K562 (cell line): ENCODE measurements around the gene LMO2. TPM values are rescaled to one million over a fixed set of nuclear protein-coding genes. Genes with fewer than 3 reads are reported as not detected.

Experiments used
- ATAC-seq: fragments of 200-7000 bp; cut with Tn5 transposase; 3 replicates; pipeline ENCODE4 v1.9.1; 2020; ENCODE audit warnings: moderate library complexity
- BruUV-seq: library from RNA; stranded (reverse); fragments of 400-500 nt; replicated peaks from 2 replicates; lab custom pipeline; 2021; lab: Mats Ljungman, UMichigan
- CTCF ChIA-PET: fragments of 300-600 bp; formaldehyde crosslinking; extraction: SDS; loops from one replicate; lab custom pipeline; 2021; ENCODE audit warnings: low intra/inter-chr PET ratio; lab: Yijun Ruan, JAX
- POLR2A ChIA-PET: fragments of 300-600, 350-650 bp; sonication (Branson Sonifier 250); formaldehyde crosslinking; extraction: SDS; loops from one replicate; lab custom pipeline; 2021; ENCODE audit warnings: antibody characterized with exemption, inconsistent platforms; lab: Yijun Ruan, JAX
- DNase-seq, 4 experiments: peaks; one replicate each; pipeline versions ENCODE4 v3.0.0 to v3.0.0-alpha.2; 2011 to 2018; ENCODE audit warnings: low spot score in 3 of 4, mixed read lengths in 3 of 4; ENCODE audit errors: extremely low read depth in 1 of 4
- FAIRE-seq: peaks from 2 replicates; lab custom pipeline; 2011; peaks lifted over from hg19 to GRCh38; lab: Jason Lieb, UNC
- H2AFZ ChIP-seq: 2 replicates; pipeline ENCODE4 v1.6.0; 2011; ENCODE audit warnings: low read depth, low read length, control low read depth, inconsistent platforms
- H3K27ac ChIP-seq: fragments of 200-600 bp; 3 replicates; pipeline ENCODE4 v1.8.0; 2011; ENCODE audit warnings: low read depth, mild to moderate bottlenecking, control low read depth, inconsistent platforms, low read length, moderate library complexity, mixed read lengths; ENCODE audit errors: extremely low read depth
- H3K27me3 ChIP-seq, 2 experiments: fragments of 300-600 bp in 1 of 2; 2 replicates in 1 of 2; 3 replicates in 1 of 2; pipeline versions ENCODE4 v1.6.0 to v1.8.0; 2011; ENCODE audit warnings: inconsistent platforms in 2 of 2, low read length in 2 of 2, mild to moderate bottlenecking in 1 of 2, mixed read lengths in 1 of 2, moderate library complexity in 1 of 2; ENCODE audit not compliant: control insufficient read depth in 2 of 2, insufficient read depth in 2 of 2
- H3K36me3 ChIP-seq: fragments of 300-600 bp; 3 replicates; pipeline ENCODE4 v1.8.0; 2011; ENCODE audit warnings: mild to moderate bottlenecking, low read length, inconsistent platforms; ENCODE audit not compliant: control insufficient read depth, insufficient read depth
- H3K4me1 ChIP-seq, 2 experiments: fragments of 200-600 bp in 1 of 2; replicated peaks in 1 of 2; 2 replicates in 1 of 2; 3 replicates in 1 of 2; pipeline versions ENCODE4 v1.5.1 to v1.8.0; 2011; ENCODE audit warnings: inconsistent platforms in 2 of 2, low read length in 2 of 2, mild to moderate bottlenecking in 1 of 2, mixed read lengths in 1 of 2, moderate library complexity in 1 of 2; ENCODE audit not compliant: control insufficient read depth in 2 of 2, insufficient read depth in 2 of 2
- H3K4me2 ChIP-seq: 2 replicates; pipeline ENCODE4 v1.6.1; 2011; ENCODE audit warnings: low read length, control low read depth, inconsistent platforms, mixed read lengths; ENCODE audit not compliant: insufficient read depth
- H3K4me3 ChIP-seq: fragments of 200-600 bp; sonication (generic), shearing (Covaris generic); 2 replicates; pipeline ENCODE4 v1.5.1; 2016; ENCODE audit warnings: control low read depth, inconsistent platforms
- H3K79me2 ChIP-seq: fragments of 200-600 bp; 3 replicates; pipeline ENCODE4 v1.8.0; 2011; ENCODE audit warnings: low read length, inconsistent platforms; ENCODE audit not compliant: control insufficient read depth, insufficient read depth
- H3K9ac ChIP-seq, 2 experiments: 2 replicates each; pipeline versions ENCODE4 v1.6.0 to v1.6.1; 2011; ENCODE audit warnings: low read depth in 2 of 2, low read length in 2 of 2, control low read depth in 1 of 2, inconsistent platforms in 1 of 2, mild to moderate bottlenecking in 1 of 2, mixed read lengths in 1 of 2; ENCODE audit not compliant: insufficient read depth in 1 of 2
- H3K9me1 ChIP-seq: one replicate; pipeline ENCODE4 v1.6.0; 2011; ENCODE audit warnings: inconsistent platforms, mild to moderate bottlenecking, low read length, moderate library complexity; ENCODE audit not compliant: control insufficient read depth, insufficient read depth
- H3K9me3 ChIP-seq: replicated peaks from 2 replicates; pipeline ENCODE4 v1.5.1; 2011; ENCODE audit warnings: low read depth, low read length, inconsistent platforms; ENCODE audit not compliant: control insufficient read depth, insufficient read depth
- H4K20me1 ChIP-seq: replicated peaks from 2 replicates; pipeline ENCODE4 v1.6.1; 2011; ENCODE audit warnings: low read length, inconsistent platforms, mixed read lengths; ENCODE audit not compliant: control insufficient read depth, insufficient read depth
- BCOR ChIP-seq: fragments of 450-650 bp; IDR thresholded peaks from 2 replicates; pipeline ENCODE4 v1.6.1; 2016
- PTTG1 ChIP-seq: fragments of 450-650 bp; IDR thresholded peaks from 2 replicates; pipeline ENCODE4 v1.6.1; 2016; ENCODE audit warnings: low read depth, mild to moderate bottlenecking, missing genetic modification characterization, missing compliant biosample characterization
- RBM25 ChIP-seq: fragments of 200-400 bp; formaldehyde crosslinking; IDR thresholded peaks from 2 replicates; pipeline ENCODE4 v1.6.1; 2018; ENCODE audit warnings: low read length, low read depth, moderate library complexity; ENCODE audit not compliant: severe bottlenecking
- SREBF2 ChIP-seq: sonication (generic); formaldehyde crosslinking; IDR thresholded peaks from 2 replicates; pipeline ENCODE4 v1.4.0; 2020; ENCODE audit warnings: mild to moderate bottlenecking, missing genetic modification reagents
- ZFP36 ChIP-seq: fragments of 150-350 bp; IDR thresholded peaks from 2 replicates; pipeline ENCODE4 v1.6.1; 2018; ENCODE audit warnings: low read length, low read depth; ENCODE audit not compliant: partially characterized antibody
- ZNF217 ChIP-seq: sonication (generic); formaldehyde crosslinking; IDR thresholded peaks from 2 replicates; pipeline ENCODE4 v1.8.0; 2022; ENCODE audit warnings: mild to moderate bottlenecking, missing genetic modification reagents
- WGBS: fragments of 100-300 bp; shearing (Covaris generic); methylation state at CpG from one replicate; pipeline ENCODE4 v1.1.6; 2016; ENCODE audit warnings: low coverage, mixed read lengths; ENCODE audit not compliant: insufficient coverage; ENCODE audit errors: missing lambda C conversion rate; 5-methylcytosine and 5-hydroxymethylcytosine counted together
- in situ Hi-C: fragments of 300-500 bp; cut with MboI; formaldehyde crosslinking; loops from 4 replicates; pipeline ENCODE4 v1.15.0; 2018; ENCODE audit warnings: inconsistent platforms, mixed read lengths
- intact Hi-C: fragments of 100-400 bp; cut with micrococcal nuclease; formaldehyde crosslinking; loops from 2 replicates; pipeline ENCODE4 v1.14.2; 2022
- polyA plus RNA-seq, 8 experiments: library from polyadenylated mRNA; depleted of rRNA in 4 of 8; stranded (reverse) in 5 of 8; unstranded in 3 of 8; fragments of >200 nt; fragmentation: Nextera tagmentation in 2 of 8; fragmentation: Illumina TruSeq in 1 of 8; extraction: Ambion mirVana in 2 of 8; extraction: Trizol in 1 of 8; gene quantifications; 2 replicates each; pipeline versions ENCODE4 v1.2.1 to v1.2.3, GENCODE V29; 2011 to 2014; ENCODE audit warnings: inconsistent platforms in 1 of 8, missing spikeins in 1 of 8
- total RNA-seq, 7 experiments: library from RNA; depleted of rRNA in 6 of 7; stranded (reverse); fragments of >200 nt in 6 of 7; fragmentation: Illumina TruSeq in 2 of 7; extraction: Trizol in 2 of 7; gene quantifications; 2 replicates each; pipeline versions ENCODE4 v1.2.1 to v1.2.3, GENCODE V29; 2011 to 2021; ENCODE audit warnings: low replicate concordance in 1 of 7
- TF ChIP-seq, protein P1 (sequence below): fragments of 250-450 bp; sonication (Bioruptor Pico); IDR thresholded peaks from 2 replicates; pipeline ENCODE4 v1.9.0; 2021; ENCODE audit warnings: mild to moderate bottlenecking
- TF ChIP-seq, protein P2 (sequence below), 2 experiments: fragments of 450-650 bp; IDR thresholded peaks; 2 replicates each; pipeline ENCODE4 v1.6.1; 2016; ENCODE audit warnings: mild to moderate bottlenecking in 2 of 2, borderline replicate concordance in 1 of 2, low read depth in 1 of 2, moderate library complexity in 1 of 2

Gene LMO2
- total and polyA plus RNA-seq, 9 of the 15 experiments (the other 6 are each of a cell fraction or from before 2014, with no cell fraction given) = 6.9 to 126 (median 91.5) TPM

DNA sequence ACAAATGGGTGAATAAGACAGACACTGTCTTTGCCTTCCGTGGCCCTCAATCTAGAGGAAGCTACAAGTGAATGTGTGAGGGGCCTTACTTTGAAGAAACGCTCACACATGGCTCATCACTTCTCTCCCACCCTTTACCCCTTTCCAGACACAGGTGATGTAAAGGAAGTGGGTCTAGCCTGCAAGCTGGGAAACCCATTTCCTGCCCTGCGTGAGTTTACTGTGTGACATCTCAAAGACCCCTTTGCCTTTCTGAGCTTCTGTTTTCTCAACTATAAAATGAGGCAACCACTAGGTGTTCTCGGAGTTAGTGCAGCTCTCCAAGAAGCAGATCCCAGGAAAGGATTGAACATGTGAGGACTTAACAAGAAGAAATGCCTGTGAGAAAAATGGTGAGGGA is 43.1 kb upstream of the LMO2 start:
- no TSS peak for BruUV-seq

DNA sequence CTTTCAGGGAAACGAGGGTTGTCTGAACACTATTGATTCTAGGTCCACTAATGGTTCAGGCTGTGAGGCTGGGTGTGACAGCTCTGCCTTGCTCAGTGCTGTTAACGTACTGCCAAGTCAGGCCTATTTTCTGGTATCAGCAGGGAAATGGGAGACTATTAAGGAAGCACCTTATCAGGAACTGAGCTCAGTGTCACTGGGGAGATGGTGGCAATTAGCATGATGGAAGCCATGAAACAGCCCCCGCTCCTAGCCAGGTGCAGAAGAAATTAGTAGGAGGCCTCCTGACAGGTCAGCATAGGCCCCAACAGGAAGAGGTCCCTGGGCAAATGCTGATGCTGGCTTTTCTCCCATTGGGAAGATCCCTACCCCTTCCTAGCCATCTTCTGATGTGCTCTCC is 42.6 kb upstream of the LMO2 start:
- no peaks in the 10 kb centered on the region; the same call in 2 of the 3 replicates for H3K79me2 ChIP-seq
- 41% methylated on average over 3 of the region's 3 CpGs for WGBS
- no peaks in the 10 kb centered on the region for H3K36me3 ChIP-seq
- H2AFZ ChIP-seq = peak overlapping the region; percentile 87
- peak overlapping the region; percentile 47; the same call in 2 of the 3 replicates for H3K27ac ChIP-seq
- intact Hi-C loops (no loop called here), in situ Hi-C loops (no loop called here)
- BruUV-seq = no TSS peak
- H3K4me2 ChIP-seq = no peak overlapping the region
- H3K4me3 ChIP-seq = no peak overlapping the region
- no peaks in the 10 kb centered on the region for H4K20me1 ChIP-seq
- DNase-seq (no peak), FAIRE-seq (no peak), ATAC-seq (no peak)
- peak overlapping the region; percentile 11 to 29; a peak in 2 of 4 replicates for H3K9ac ChIP-seq
- H3K9me3 ChIP-seq = peaks cover 17% of the 10 kb centered on the region
- POLR2A ChIA-PET = interaction anchor here (1.0 to 2.1 kb wide), 6 partner anchors 8 to 42 kb away, joined by 3 to 7 read pairs (median 4); no protein-coding TSS in a partner anchor
- H3K4me1 ChIP-seq = peaks cover 20 to 63% of the 10 kb centered on the region in 2 experiments
- no peaks in the 10 kb centered on the region for H3K9me1 ChIP-seq
- H3K27me3 ChIP-seq = no peaks in the 10 kb centered on the region
- CTCF ChIA-PET = no interaction called here
- TF ChIP-seq, protein P1, sequence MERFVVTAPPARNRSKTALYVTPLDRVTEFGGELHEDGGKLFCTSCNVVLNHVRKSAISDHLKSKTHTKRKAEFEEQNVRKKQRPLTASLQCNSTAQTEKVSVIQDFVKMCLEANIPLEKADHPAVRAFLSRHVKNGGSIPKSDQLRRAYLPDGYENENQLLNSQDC (CRISPR knock-in tag) = no peak
- TF ChIP-seq ZNF217 (CRISPR knock-in tag) (no peak), PTTG1 (tag) (peak; percentile 71; the same call in 1 of the 2 replicates)
- TF ChIP-seq, protein P2, sequence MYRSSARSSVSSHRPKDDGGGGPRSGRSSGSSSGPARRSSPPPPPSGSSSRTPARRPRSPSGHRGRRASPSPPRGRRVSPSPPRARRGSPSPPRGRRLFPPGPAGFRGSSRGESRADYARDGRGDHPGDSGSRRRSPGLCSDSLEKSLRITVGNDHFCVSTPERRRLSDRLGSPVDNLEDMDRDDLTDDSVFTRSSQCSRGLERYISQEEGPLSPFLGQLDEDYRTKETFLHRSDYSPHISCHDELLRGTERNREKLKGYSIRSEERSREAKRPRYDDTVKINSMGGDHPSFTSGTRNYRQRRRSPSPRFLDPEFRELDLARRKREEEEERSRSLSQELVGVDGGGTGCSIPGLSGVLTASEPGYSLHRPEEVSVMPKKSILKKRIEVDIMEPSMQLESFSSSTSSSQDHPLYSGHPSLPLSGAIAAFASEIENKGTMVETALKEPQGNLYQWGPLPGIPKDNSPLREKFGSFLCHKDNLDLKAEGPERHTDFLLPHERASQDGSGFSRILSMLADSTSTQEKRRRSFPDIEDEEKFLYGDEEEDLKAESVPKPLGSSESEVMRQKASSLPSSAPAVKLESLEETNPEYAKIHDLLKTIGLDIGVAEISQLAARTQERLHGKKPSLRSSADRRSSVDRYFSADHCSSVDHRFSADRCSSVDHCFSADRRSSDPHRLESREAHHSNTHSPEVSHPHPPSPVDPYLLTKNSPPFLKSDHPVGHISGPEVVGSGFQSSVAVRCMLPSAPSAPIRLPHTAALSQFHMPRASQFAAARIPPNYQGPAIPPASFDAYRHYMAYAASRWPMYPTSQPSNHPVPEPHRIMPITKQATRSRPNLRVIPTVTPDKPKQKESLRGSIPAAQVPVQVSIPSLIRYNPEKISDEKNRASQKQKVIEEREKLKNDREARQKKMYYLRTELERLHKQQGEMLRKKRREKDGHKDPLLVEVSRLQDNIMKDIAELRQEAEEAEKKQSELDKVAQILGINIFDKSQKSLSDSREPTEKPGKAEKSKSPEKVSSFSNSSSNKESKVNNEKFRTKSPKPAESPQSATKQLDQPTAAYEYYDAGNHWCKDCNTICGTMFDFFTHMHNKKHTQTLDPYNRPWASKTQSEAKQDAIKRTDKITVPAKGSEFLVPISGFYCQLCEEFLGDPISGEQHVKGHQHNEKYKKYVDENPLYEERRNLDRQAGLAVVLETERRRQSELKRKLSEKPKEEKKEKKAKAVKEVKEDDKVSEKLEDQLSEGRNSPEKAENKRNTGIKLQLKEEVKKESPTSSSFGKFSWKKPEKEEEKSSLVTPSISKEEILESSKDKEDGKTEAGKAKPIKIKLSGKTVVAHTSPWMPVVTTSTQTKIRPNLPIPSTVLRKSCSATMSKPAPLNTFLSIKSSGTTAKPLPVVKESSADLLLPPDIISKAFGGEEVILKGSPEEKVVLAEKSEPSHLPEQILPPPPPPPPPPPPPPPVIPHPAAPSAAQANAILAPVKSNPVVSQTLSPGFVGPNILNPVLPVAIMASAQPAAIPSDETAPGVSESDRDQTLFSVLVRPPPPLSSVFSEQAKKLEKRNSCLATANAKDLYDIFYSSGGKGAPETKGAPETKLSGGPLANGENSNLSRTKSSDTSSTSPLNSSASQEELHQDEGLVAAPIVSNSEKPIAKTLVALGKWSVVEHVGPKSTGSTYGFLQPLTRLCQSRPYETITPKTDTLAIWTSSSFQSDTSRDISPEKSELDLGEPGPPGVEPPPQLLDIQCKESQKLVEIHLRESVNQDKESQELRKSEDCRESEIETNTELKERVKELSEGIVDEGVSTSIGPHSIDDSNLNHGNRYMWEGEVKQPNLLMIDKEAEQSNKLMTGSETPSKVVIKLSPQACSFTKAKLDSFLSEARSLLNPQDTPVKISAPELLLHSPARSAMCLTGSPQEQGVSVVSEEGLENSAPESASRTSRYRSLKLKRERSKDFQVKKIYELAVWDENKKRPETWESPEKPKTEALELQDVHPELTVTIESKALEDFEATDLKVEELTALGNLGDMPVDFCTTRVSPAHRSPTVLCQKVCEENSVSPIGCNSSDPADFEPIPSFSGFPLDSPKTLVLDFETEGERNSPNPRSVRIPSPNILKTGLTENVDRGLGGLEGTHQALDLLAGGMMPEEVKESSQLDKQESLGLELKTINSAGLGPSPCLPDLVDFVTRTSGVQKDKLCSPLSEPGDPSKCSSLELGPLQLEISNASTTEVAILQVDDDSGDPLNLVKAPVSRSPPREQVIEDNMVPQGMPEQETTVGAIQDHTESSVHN (IDR thresholded peaks at IDR 0.05; ENCODE audit: borderline replicate concordance in 1 of 2, low read depth in 1 of 2) = no peak

More for the DNA sequence above, 43.1 kb upstream of the LMO2 start:
- Histone ChIP-seq H3K4me3 (no peak overlapping the region), H3K27ac (peak overlapping the region; percentile 85), H3K4me2 (peak overlapping the region; percentile 23), H2AFZ (peak overlapping the region; percentile 87), H3K9me1 (no peaks in the 10 kb centered on the region), H4K20me1 (no peaks in the 10 kb centered on the region), H3K36me3 (no peaks in the 10 kb centered on the region), H3K9ac (peak overlapping the region; percentile 44 to 74; a peak in 3 of 4 replicates), H3K9me3 (peaks cover 17% of the 10 kb centered on the region), H3K4me1 (peaks cover 20 to 65% of the 10 kb centered on the region in 2 experiments), H3K79me2 (no peaks in the 10 kb centered on the region; the same call in 2 of the 3 replicates), H3K27me3 (no peaks in the 10 kb centered on the region)
- intact Hi-C loops (no loop called here), in situ Hi-C loops (no loop called here)
- ChIA-PET POLR2A (interaction anchor here (0.5 to 2.1 kb wide), 8 partner anchors 10 to 299 kb away, joined by 3 to 8 read pairs (median 4); no protein-coding TSS in a partner anchor), CTCF (no interaction called here)
- WGBS = 83% methylated on average over 4 of the region's 4 CpGs
- DNase-seq (no peak), FAIRE-seq (no peak), ATAC-seq (no peak)
- TF ChIP-seq SREBF2 (no peak), BCOR (peak; percentile 62; the same call in 1 of the 2 replicates), RBM25 (peak; percentile 55), ZFP36 (peak; percentile 10)
